IPS-11a (cell line): ENCODE data around the gene SLAMF8.

Experiments
- H3K4me3 ChIP-seq: one replicate; pipeline ENCODE4 v1.5.1; 2013; ENCODE audit warnings: low read depth, low read length, control low read depth

SLAMF8 gene

GRCh38 chr1:159868766-159869165, 42.1 kb downstream of the SLAMF8 start:
- no peak overlapping the region for H3K4me3 ChIP-seq

GRCh38 chr1:159869173-159869572, 42.5 kb downstream of the SLAMF8 start:
- H3K4me3 ChIP-seq, result no peak overlapping the region

- no peak overlapping the region for H3K4me3 ChIP-seq
Measured at GRCh38 chr1:159869607-159870006, 42.9 kb downstream of the SLAMF8 start.

GRCh38 chr1:159870704-159871103, 44.0 kb downstream of the SLAMF8 start:
- H3K4me3 ChIP-seq, result no peak overlapping the region

- no peak overlapping the region for H3K4me3 ChIP-seq
Measured at GRCh38 chr1:159872891-159873290, 46.2 kb downstream of the SLAMF8 start.

GRCh38 chr1:159873530-159874143, 47.0 kb downstream of the SLAMF8 start:
- H3K4me3 ChIP-seq, result no peak overlapping the region

GRCh38 chr1:159877695-159878444, 51.2 kb downstream of the SLAMF8 start:
- no peak overlapping the region for H3K4me3 ChIP-seq

GRCh38 chr1:159879136-159879535, 52.5 kb downstream of the SLAMF8 start:
- H3K4me3 ChIP-seq, result no peak overlapping the region

- no peak overlapping the region for H3K4me3 ChIP-seq
Measured at GRCh38 chr1:159879977-159880376, 53.3 kb downstream of the SLAMF8 start.

GRCh38 chr1:159880430-159880829, 53.8 kb downstream of the SLAMF8 start:
- no peak overlapping the region for H3K4me3 ChIP-seq

- no peak overlapping the region for H3K4me3 ChIP-seq
Measured at GRCh38 chr1:159881622-159882526, 55.2 kb downstream of the SLAMF8 start.

- no peak overlapping the region for H3K4me3 ChIP-seq
Measured at GRCh38 chr1:159882527-159882862, 55.8 kb downstream of the SLAMF8 start.

GRCh38 chr1:159883134-159883533, 56.5 kb downstream of the SLAMF8 start:
- H3K4me3 ChIP-seq, result no peak overlapping the region

- H3K4me3 ChIP-seq, result no peak overlapping the region
Measured at GRCh38 chr1:159884296-159884695, 57.6 kb downstream of the SLAMF8 start.
